ENCODE measurements around the gene MRPL34. TPM values are rescaled to one million over a fixed set of nuclear protein-coding genes. Genes with fewer than 3 reads are reported as not detected.

The MRPL34 gene
- total RNA-seq, 2 donors from 2014 or later: 58.1 to 62.2 TPM

DNA sequence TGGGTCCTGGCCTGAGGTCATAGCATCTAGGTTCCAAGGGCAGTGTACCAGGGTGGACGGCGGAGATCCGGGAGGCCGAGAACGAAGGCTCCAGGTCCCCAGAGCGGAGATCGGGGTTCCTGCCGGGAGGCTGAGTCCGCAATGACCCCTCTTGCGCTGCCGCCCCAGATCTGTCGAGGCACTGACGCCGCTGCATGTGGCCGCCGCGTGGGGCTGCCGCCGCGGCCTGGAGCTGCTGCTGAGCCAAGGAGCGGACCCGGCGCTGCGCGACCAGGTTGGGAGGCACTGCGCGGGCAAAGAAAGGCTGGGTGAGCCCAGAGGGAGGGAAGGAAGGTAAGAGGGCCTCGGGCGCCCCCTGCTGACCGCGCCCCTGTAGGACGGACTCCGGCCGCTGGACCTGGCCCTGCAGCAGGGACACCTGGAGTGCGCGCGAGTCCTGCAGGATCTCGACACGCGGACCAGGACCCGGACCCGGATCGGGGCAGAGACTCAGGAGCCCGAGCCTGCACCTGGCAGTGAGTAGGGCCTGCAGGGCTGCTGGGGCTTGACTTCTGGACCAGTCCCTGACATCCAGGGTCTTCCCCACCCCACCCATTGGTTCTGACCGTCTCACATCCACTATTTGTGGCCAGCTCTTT lies 23.1 kb upstream of the MRPL34 start:
- Mint-ChIP-seq H3K9me3 (peaks cover 6% of the 10 kb centered on the region), H3K27me3 (ENCODE audit: insufficient read depth) (peaks cover 9% of the 10 kb centered on the region), H3K4me1 (peaks cover 2% of the 10 kb centered on the region), H3K4me3 (peak overlapping the region; percentile 57), H3K36me3 (ENCODE audit: low read depth) (peaks cover 32% of the 10 kb centered on the region), H3K27ac (no peak overlapping the region)
- Histone ChIP-seq H3K9me3 (ENCODE audit: control insufficient read depth, low read length) (no peaks in the 10 kb centered on the region), H3K4me3 (ENCODE audit: low read length) (peak overlapping the region; percentile 45), H3K4me1 (ENCODE audit: control insufficient read depth, insufficient read depth, low read length) (no peaks in the 10 kb centered on the region), H3K9ac (ENCODE audit: extremely low read depth, low read length, poor library complexity, severe bottlenecking) (no peak overlapping the region), H3K36me3 (ENCODE audit: control insufficient read depth, insufficient read depth, low read length) (peaks cover 9% of the 10 kb centered on the region), H3K27ac (ENCODE audit: low read depth, low read length) (no peak overlapping the region), H3K27me3 (ENCODE audit: control insufficient read depth, insufficient read depth, low read length, poor library complexity, severe bottlenecking) (peaks cover 5% of the 10 kb centered on the region)
- 18 to 19% methylated on average over 12 to 45 of the region's 45 CpGs for WGBS, 2 experiments (ENCODE audit: insufficient coverage in 1 of 2, insufficient read length in 1 of 2)
- DNase-seq: peak; percentile 96
- TF ChIP-seq, protein P1, sequence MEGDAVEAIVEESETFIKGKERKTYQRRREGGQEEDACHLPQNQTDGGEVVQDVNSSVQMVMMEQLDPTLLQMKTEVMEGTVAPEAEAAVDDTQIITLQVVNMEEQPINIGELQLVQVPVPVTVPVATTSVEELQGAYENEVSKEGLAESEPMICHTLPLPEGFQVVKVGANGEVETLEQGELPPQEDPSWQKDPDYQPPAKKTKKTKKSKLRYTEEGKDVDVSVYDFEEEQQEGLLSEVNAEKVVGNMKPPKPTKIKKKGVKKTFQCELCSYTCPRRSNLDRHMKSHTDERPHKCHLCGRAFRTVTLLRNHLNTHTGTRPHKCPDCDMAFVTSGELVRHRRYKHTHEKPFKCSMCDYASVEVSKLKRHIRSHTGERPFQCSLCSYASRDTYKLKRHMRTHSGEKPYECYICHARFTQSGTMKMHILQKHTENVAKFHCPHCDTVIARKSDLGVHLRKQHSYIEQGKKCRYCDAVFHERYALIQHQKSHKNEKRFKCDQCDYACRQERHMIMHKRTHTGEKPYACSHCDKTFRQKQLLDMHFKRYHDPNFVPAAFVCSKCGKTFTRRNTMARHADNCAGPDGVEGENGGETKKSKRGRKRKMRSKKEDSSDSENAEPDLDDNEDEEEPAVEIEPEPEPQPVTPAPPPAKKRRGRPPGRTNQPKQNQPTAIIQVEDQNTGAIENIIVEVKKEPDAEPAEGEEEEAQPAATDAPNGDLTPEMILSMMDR (conservative IDR thresholded peaks at IDR 0.05): peak; percentile 97

DNA sequence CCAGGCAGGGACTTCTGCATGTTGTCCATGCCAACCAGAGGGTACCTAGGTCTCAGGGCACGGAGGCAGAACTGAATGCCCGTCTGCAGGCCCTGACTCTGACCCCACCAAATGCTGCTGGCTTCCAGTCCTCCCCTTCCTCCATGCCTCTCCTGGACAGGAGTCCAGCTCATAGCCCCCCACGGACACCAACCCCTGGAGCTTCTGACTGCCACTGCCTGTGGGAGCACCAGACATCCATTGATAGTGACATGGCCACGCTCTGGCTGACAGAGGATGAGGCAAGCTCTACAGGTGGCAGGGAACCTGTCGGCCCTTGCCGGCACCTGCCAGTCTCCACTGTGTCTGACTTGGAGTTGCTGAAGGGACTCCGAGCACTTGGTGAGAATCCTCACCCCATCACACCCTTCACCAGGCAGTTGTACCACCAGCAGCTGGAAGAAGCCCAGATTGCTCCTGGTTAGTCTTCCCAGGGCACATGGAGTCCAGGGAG lies 22.1 kb upstream of the MRPL34 start:
- TF ChIP-seq, protein P1 (conservative IDR thresholded peaks at IDR 0.05): no peak
- H3K9me3 Mint-ChIP-seq: peaks cover 6% of the 10 kb centered on the region
- H3K36me3 Mint-ChIP-seq (ENCODE audit: low read depth): peaks cover 26% of the 10 kb centered on the region
- peaks cover 2% of the 10 kb centered on the region for H3K4me1 Mint-ChIP-seq
- no peaks in the 10 kb centered on the region for H3K4me1 ChIP-seq (ENCODE audit: control insufficient read depth, insufficient read depth, low read length)
- H3K4me3 ChIP-seq (ENCODE audit: low read length): no peak overlapping the region
- H3K36me3 ChIP-seq (ENCODE audit: control insufficient read depth, insufficient read depth, low read length): peaks cover 7% of the 10 kb centered on the region
- DNase-seq: no peak
- no peak overlapping the region for H3K27ac ChIP-seq (ENCODE audit: low read depth, low read length)
- no peak overlapping the region for H3K27ac Mint-ChIP-seq
- no peak overlapping the region for H3K4me3 Mint-ChIP-seq
- H3K9me3 ChIP-seq (ENCODE audit: control insufficient read depth, low read length): no peaks in the 10 kb centered on the region
- 87 to 90% methylated on average over 6 to 7 of the region's 7 CpGs for WGBS, 2 experiments (ENCODE audit: insufficient coverage in 1 of 2, insufficient read length in 1 of 2)
- H3K27me3 ChIP-seq (ENCODE audit: control insufficient read depth, insufficient read depth, low read length, poor library complexity, severe bottlenecking): peaks cover 5% of the 10 kb centered on the region
- peaks cover 9% of the 10 kb centered on the region for H3K27me3 Mint-ChIP-seq (ENCODE audit: insufficient read depth)
- no peak overlapping the region for H3K9ac ChIP-seq (ENCODE audit: extremely low read depth, low read length, poor library complexity, severe bottlenecking)

GRCh38 chr19:17285415-17286135 lies 20.1 kb upstream of the MRPL34 start:
- TF ChIP-seq, protein P1 (conservative IDR thresholded peaks at IDR 0.05): no peak
- Mint-ChIP-seq H3K27ac (no peak overlapping the region), H3K27me3 (ENCODE audit: insufficient read depth) (peaks cover 9% of the 10 kb centered on the region), H3K9me3 (peaks cover 6% of the 10 kb centered on the region), H3K4me1 (peaks cover 2% of the 10 kb centered on the region), H3K4me3 (no peak overlapping the region), H3K36me3 (ENCODE audit: low read depth) (peaks cover 16% of the 10 kb centered on the region)
- Histone ChIP-seq H3K4me1 (ENCODE audit: control insufficient read depth, insufficient read depth, low read length) (no peaks in the 10 kb centered on the region), H3K27ac (ENCODE audit: low read depth, low read length) (no peak overlapping the region), H3K9me3 (ENCODE audit: control insufficient read depth, low read length) (no peaks in the 10 kb centered on the region), H3K27me3 (ENCODE audit: control insufficient read depth, insufficient read depth, low read length, poor library complexity, severe bottlenecking) (peaks cover 5% of the 10 kb centered on the region), H3K36me3 (ENCODE audit: control insufficient read depth, insufficient read depth, low read length) (no peaks in the 10 kb centered on the region), H3K4me3 (ENCODE audit: low read length) (no peak overlapping the region), H3K9ac (ENCODE audit: extremely low read depth, low read length, poor library complexity, severe bottlenecking) (no peak overlapping the region)
- 89 to 94% methylated on average over 12 to 18 of the region's 18 CpGs for WGBS, 2 experiments (ENCODE audit: insufficient coverage in 1 of 2, insufficient read length in 1 of 2)
- DNase-seq: no peak

All from endodermal cell (in vitro differentiated cells).